ENCODE measurements around the gene SESN1.

Gene SESN1

DNA sequence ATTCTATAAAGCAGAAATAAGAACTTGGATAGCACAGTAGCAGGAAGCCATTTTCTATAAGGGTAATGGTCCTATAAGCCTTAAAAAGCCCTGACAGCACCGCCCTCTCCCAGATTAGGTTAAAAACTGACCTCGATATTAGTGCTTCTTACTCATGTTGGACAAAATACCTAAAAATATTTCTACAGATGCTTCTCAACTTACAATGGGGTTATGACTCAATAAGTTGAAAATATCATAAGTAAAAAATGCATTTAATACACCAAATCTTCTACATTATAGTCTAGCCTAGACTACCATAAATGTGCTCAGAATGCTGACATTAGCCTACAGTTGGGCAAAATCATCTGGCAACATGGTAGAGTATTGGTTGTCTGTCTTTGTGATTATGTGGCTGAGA is 70.3 kb downstream of the SESN1 start:
- DNase-seq: no peak

DNA sequence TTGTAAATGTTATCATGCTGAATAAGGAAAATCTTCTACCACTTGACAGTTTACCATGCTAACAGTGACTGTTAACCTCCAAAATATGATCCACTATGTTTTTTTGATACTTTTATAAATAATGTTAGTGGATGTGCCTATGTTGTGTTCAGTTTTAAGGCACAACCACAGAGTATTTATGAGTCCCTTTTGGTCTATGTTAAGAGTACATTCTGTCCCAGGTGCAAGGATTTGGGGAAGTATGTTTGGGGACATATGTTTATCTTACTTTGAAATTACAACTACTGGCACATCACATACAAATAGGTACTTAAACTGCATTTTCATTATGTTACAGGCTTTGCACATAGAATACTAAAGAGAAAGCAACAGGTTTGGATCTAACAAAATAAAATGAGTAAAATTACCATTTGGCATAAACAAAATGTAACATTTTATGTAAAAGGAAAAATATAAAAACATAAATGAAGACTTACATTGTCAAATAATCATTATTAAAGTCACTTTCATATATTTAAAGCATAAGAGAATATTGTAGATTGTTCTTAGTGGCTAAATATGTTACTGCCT is 71.2 kb downstream of the SESN1 start:
- DNase-seq: no peak

DNA sequence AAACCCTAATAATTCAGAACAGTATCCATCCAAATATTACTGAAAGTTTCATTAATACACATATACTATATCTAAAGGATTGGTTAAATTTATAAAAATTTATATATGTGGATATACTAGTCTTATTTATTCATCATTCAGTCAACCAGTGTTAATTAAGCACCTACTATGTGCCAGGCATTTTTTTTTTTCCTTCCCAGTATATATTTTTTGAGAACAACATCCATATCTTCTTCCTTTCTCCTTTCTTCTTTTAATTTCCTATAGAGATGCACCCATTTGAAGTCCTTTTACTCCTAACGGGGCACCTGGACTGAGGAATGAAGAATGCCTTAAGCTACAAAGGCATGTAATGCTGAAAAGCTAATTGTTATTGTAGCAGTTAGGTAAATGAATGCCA is 72.8 kb downstream of the SESN1 start:
- no peak for DNase-seq

DNA sequence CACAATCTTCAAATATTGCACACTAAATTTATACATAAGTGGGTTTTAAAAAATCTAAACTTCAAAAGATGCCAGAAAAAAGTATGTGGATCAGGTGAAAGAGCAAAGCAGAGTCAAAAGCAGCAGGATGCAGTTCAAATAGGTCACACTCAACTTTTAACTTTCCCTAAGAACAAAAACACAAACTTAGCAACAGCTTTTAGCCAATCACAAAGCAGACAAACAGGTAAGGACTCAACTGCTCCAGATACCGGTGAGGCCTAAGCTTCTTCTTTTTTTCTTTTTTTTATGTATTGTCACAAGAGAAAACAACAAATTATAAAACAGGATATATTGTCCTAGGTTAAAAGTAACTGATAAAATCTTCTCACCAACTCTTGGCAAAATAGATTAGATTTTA is 74.7 kb downstream of the SESN1 start:
- peak in 1 of 5 experiments; percentile 18 for DNase-seq

DNA sequence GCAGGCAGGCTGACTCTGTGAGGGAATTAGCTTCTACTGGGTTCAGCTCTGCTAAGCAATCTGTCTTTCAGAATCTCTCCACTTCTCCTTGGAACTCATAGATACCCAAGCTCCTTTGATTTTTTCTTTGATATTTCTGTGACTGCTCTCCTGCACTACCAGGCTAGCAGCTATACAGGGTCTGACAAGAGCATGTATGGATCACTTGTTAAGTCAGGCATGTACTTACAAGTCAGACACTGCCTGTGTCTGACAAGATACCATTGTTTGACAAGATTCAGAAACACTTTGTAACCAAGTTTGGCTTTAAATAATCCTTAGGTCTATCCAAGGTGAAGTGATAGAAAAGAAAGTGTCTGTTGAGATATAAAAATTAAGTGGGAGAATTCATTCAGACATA is 79.5 kb downstream of the SESN1 start:
- DNase-seq: no peak

DNA sequence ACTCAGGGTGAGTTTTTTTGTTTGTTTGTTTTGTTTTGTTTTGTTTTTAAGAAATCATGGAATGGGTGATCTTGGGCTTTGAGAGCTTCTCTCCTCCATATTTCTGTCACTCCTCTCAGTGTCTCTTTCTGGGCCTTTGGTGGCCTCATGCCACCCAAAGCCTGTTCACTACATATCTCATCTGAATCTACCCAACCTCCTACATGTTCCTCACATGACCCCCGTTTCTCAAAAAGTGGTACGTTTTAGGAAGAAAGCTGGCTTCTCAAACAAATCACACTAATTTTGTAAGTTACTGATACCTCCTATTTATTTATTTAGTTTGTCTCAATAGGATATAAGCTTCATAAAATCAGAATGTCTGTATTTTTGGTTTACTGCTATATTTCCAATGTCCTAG is 80.0 kb downstream of the SESN1 start:
- DNase-seq: no peak

DNA sequence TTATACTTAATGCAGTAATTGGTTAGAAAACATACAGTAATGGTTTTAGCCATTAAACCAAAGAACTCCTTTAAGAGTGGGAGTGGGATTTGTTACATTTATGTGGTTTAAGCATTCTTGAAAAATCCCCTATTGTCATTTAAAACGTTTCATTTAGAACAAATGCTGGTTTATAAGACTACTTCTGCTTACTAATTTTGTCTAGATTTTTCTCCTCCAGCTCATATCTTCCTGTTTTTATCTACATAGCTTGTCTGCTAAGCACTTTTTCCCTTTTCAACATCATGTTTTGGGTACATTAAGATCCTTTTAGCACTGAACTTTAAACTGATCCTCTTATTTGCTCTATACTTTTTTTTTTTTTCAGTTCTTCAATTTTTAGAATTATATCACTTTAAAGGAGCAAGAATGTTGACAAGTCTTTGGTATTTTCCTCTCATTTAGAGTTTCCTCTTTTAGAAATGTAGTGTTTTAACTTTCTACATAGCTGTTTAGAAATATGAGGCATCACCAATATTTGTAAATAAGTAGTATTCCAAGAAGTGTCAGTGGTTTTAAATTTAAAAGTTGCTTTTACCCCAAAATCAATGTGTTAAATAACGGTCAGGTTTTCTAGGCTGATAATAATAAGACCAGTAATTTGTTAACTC is 80.9 kb downstream of the SESN1 start:
- no peak for DNase-seq

DNA sequence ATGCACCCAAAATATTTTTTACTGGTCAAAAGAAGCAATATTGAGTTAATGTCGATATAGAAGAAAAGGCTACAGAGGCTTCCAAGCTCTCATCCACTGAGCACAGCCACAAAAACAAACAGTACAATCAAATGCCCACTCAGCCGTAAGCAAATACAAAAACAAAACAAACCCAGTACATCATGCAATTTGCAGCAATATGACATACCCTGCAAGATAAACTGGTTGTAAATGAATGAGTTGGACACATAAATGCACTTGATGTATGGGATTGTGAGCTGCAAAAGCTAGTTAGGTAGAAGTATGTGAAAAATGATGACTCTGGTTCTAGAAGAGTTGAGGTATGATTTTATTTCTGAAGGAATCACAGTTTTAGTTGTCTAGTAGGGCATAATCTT is 83.9 kb downstream of the SESN1 start:
- no peak for DNase-seq

DNA sequence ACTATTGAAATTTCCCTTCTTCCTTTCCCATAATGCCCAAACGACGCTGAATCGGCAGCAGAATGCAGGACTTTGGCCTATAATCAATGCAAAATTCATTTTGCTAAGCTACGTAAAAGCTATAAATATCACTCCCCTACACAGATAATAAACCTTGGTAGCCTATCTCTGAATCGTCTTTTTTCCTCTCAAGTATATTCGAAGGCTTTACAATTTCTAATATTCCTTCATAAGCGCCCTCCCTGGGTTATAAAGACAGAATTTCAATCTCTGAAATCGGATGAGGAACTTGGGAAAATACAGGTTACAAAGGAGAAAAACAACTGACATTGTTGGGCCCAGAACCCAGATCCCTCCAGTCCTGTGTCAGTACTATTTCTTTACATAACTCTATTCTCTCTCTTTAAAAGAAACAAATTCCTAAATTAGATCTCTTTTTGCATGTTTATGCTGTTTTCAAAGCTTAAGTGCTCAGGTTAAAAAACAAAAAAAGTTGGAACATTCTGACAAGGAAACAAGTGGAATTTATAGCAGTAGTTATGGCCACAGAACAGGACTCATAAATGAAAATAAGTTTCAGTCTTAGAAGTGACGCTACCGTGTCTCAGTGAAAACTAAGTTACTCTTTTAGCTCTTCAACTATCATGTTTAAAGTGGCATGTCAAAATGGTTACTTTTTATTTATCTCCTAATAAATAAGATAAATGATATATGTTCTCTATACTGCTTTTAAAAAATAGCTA is 84.5 kb downstream of the SESN1 start:
- no peak for DNase-seq

DNA sequence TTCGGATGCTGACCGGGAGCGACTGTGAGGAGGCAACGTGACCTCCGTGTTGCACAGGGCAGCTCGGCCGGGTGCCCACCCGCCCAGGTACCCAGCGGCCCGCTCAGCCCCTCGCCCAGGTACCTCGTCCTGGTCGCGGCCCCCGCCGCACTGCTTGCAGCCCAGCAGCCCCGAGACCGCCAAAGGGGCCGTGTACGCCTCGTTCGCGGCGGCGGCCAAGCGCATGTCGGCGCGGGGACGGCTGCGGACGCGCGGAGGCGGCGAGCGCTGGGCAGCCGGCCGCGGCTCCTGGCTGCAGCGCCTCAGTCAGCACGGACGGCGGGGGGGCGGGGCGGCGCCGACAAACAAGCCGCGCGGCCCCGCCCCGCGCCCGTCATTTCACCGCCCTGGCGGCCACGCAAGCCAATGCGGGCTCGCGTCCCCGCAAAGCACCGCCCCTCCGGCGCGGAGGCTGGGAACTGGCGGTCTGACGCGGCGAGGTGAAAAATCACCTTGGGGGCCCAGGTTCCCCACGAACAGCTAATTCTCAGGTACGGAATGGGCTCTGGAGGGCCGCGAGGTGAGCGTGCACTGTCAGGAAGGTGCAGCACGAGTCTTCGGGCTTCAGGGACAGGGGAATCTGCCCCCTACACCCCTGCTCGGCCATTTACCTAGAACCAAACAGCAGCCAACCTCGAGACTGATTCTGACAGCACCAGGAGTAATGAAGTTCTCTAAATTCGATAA is 85.2 kb downstream of the SESN1 start:
- DNase-seq: peak; percentile 86 to 93 (median 91)

DNA sequence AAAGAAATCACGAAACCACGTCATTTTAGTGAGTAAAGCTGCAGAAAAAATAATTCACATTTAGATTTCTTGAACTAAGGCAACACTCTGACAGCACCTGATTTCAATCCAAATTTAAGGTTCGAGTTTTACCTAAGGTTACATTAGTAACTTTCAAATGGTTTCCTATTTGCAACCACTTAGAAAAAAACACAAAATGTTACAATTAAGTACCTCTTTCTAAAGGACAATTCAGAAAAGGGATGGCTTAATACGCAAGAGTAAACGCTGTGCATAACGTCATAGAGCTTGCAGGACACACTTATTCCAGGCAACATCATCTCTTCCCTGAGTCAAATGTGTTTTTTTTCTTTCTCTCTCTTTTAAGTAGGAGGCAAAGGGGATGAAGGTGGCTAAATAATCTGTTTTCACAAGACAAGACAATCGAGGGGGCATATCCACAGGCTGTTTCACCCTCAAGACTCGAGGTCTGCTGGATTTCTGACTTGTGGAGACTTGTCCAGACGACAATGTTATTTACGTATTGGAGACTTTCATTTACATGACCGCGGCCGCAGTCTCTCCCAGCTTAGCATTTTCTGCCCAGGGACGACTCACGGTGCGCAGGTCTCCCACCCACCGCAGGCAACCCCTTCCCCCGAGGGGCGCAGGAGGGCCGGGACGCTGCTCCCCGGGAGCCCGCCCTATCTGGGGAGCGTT is 86.0 kb downstream of the SESN1 start:
- peak in 2 of 5 experiments; percentile 21 to 44 for DNase-seq

DNA sequence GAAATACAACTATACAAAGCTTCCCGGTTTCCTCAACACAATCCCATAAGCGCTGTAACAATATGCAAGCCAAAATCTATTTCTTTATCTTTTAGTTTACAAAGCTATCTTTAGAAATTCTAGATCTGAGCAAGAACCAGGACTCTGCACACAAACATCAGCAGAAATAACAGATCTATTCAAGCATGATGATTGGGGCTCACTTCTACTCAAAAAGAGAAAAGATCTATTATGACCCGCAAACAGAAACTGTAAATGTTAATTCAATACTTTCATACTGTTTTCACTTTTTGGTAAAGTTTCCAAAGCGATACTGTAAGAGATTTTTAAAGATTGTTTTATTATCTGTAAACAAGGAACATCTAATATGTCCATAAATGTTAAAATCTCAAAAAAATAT is 86.6 kb downstream of the SESN1 start:
- peak in 1 of 5 experiments; percentile 27 for DNase-seq

DNA sequence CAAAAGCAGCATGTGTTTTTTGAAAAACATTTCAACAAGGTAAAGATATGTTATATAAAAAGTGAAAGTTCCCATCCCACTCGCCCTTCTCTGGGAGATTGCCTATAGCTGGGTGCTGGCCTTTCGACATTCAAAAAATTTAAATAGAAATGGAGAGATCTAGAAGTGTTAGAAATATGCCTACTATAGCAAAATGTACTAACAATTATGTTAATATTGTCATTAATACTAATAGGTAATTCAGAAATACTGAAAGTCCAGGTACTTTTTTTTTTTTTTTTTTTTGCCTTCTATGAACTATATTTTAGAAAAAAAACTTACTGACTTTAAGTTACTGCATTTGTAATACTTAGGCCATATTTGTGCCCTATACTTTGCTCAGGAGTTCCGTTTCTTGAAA is 87.1 kb downstream of the SESN1 start:
- no peak for DNase-seq

DNA sequence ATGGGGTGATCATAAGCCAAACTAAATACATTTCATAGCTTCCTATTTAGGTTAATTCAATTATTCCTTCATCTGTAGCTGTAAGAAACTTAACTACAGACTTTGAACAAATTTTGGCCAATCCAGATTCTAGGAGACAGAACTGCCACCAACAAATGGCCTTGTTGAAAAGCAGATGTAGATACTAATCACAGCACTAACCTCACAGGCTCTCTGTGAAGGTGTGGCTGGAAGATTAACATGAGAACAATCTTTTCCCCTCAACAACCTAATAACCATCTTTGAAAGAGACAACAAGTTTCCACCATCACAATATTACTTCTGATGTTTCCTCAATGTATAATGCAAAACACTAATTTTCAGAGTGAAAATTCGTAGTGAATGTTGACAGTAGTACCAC is 87.8 kb downstream of the SESN1 start:
- peak in 1 of 5 experiments; percentile 19 for DNase-seq

DNA sequence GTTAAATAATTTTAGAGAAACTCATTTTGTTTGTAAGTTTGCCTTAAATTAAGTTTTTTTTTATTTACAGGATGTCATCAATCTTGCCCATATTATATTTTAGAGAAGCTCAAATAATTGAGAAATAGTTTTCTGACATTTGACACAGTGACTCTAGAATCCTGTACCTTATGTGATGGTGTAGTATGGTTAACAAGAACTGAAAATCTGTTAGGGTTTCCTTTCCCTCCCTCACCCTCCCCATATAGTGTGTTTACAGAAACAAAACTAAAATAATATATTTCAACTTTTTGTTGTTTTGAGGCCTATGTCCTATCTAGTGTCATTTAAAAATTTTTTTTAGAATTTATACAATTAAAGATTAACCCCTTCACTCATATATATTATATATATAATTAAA is 91.8 kb downstream of the SESN1 start:
- DNase-seq: no peak

DNA sequence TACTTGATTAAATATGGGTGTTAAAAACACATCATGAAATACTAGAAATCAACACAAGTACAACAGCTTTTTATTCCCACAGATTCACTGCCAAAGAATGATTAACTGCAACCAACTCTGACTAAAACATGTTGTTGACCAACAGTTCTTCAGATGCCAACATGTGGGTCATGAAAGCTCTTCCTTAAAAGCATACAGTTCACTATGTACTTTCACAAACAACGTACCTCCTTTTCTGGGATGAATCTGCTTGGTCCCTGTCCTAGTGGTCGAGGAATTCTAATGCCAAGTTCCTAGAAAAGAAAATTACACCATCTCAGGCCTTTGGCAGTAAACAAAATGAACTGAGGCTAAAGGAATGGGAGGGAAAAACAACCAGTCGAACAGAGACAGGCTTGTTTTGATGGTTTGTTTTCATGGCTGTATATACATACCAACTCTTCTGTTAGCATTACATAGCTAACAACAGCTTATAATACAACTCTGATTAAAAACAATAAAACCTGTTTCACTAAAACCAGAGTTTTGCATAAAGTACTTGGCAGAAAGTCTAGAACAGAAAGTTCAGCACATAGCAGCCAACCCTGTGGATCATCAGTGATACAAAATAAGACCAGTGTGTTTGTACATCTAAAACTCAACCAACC is 92.5 kb downstream of the SESN1 start:
- DNase-seq: no peak

DNA sequence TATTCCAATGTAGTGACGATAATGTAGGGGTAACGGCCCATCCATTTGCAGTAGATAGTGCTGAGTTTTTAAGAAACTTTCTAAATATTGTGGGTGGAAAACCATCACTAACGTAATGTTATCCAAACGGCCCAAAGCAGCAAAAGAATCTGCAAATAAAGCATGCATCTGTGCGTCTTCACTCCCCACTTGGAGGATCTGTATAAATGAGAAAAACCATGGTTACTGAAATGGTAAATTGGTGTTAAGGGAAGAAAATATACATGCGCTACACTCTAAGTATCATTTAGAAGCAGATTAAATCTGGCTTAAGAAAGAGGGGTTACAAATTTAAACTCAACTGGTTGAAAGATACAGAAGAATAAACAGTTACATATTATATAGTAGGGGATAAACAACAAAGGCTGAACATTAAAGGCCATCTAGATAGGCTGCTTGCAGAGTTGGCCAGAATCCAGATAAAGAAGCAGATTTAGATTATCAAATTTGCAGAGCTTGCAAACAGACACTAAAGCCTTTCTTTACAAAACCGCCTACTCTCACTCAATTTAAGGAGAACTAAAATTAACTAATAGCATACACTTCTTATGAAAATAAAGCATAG is 93.3 kb downstream of the SESN1 start:
- no peak for DNase-seq

DNA sequence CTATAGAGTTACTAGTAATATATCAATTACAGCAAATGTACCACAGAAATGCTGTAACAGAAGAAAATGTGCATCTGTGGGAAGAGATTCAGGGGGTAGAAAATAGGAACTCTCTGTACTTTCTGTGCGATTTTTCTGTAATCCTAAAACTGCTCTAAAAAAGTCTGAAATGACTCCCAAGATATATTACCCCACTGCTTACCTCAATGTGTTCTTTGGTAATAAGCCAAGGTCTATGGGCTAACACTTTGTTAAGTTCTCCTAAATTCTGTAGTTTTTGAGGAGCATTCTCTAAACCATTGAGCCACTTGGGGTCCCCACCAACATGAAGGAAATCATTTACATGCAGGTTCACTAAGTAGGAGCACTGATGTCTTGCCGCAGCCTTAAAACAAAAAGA is 94.4 kb downstream of the SESN1 start:
- no peak for DNase-seq

DNA sequence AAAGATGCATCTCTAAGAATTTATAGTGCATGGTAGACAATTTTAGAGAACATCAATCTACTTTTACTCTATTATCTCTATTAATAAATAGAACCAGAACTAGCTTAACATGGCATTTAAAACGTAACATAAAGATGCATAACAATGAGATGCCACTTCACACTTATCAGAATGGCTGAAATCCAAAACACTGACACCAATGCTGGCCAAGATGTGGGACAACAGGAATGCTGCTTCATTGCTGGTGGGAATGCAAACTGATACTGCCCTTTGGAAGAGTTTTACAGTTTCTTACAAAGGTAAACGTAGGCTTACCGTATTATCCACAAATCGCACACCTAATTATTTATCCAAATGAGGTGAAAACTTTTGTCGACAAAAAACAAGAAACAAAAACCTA is 95.2 kb downstream of the SESN1 start:
- no peak for DNase-seq

DNA sequence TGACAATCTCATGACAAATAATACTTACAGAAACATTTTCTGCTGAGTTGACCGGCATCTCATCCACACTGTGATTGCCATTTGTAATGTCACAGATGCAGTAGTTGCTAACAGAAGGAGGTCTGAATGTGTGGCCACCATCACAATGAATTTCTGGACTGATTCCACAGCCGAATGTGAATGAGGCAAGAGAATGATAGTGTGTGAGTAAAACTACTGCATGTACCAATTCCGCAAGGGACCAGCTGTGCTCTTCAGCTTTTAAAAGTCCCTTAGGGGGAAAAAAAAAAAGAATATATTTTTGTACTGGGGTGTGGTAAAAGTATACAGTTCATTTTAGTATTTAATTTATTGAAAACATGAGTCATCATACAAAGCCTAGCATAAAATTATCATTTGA is 96.2 kb downstream of the SESN1 start:
- DNase-seq: no peak

DNA sequence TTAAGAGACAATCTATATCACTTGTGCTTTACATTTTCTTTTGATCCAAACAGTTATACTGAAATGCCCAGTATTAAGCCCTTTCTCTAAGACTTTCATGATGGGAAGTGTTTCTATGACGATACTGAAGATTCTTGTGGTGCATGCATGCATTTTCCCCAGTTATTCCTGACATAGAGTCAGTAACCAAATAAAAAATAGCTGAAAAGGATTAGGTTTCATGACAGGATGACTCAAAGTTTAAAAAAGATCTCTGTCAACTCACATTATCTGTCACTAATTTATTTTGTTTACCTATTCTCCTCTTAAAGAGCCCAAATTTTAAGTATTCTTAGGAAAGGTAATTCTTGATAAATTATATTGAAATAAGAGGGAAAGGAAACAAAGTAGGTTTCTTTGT is 98.4 kb downstream of the SESN1 start:
- DNase-seq: no peak

DNA sequence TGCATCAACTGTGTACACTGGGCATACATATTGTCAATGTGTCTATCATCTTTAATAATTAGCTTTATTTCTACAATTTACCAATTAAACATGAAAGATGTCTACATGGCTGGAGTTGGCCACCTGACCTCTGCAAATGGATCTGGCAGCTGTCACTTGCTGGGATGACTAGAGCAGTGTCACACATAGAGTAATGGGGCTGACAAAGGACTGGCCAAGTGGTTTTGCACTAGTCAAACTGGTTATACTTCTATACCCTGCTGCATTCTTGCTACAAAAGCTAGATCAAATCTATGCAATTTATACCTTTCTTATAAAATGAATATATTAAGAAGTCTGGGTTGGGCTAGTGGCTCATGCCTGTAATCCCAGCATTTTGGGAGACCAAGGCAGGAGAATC is 99.3 kb downstream of the SESN1 start:
- DNase-seq: no peak

All from T-helper 2 cell (primary cell).